GM20000 (cell line): ENCODE measurements around the gene BLID.

Experiments used
- DNase-seq: peaks from one replicate; pipeline ENCODE4 v3.0.0; 2012; ENCODE audit warnings: low spot score
- CTCF ChIP-seq: IDR thresholded peaks from 2 replicates; pipeline ENCODE4 v1.5.1; 2012; ENCODE audit warnings: mild to moderate bottlenecking, control low read depth; ENCODE audit errors: extremely low read depth, missing control alignments

Gene BLID

GRCh38 chr11:122150216-122151124, 34.5 kb upstream of the BLID start:
- no peak for DNase-seq
- TF ChIP-seq CTCF = peak; percentile 0

GRCh38 chr11:122149202-122149601, 33.2 kb upstream of the BLID start:
- no peak for TF ChIP-seq CTCF
- no peak for DNase-seq

- no peak for TF ChIP-seq CTCF
- no peak for DNase-seq
Measured at GRCh38 chr11:122146475-122146874, 30.5 kb upstream of the BLID start.

GRCh38 chr11:122145715-122146274, 29.8 kb upstream of the BLID start:
- no peak for TF ChIP-seq CTCF
- DNase-seq = no peak

- DNase-seq = no peak
- no peak for TF ChIP-seq CTCF
Measured at GRCh38 chr11:122144752-122145151, 28.7 kb upstream of the BLID start.

- DNase-seq = no peak
- no peak for TF ChIP-seq CTCF
Measured at GRCh38 chr11:122141725-122142124, 25.7 kb upstream of the BLID start.

- no peak for TF ChIP-seq CTCF
- DNase-seq = no peak
Measured at GRCh38 chr11:122140500-122140899, 24.5 kb upstream of the BLID start.
